Osteoblast (primary cell): Measurements from ENCODE around the gene GCH1. TPM values are rescaled to one million over a fixed set of nuclear protein-coding genes. Genes with fewer than 3 reads are reported as not detected.
A peak's percentile ranks its signal among the peaks of the same experiment; 100 is the strongest.

Experiments used
- DNase-seq: peaks from one replicate; pipeline ENCODE4 v3.0.0; 2011; ENCODE audit warnings: low spot score, mixed read lengths; ENCODE audit not compliant: insufficient read length; ENCODE audit errors: missing footprints
- H2AFZ ChIP-seq: 2 replicates; pipeline ENCODE4 v1.6.0; 2011; ENCODE audit warnings: mild to moderate bottlenecking, low read length
- H3K27ac ChIP-seq: 2 replicates; pipeline ENCODE4 v1.5.1; 2011; ENCODE audit warnings: mild to moderate bottlenecking, low read depth, low read length, moderate library complexity
- H3K27me3 ChIP-seq: 2 replicates; pipeline ENCODE4 v1.6.0; 2012; ENCODE audit warnings: mild to moderate bottlenecking, control low read depth, inconsistent platforms, low read length, moderate library complexity; ENCODE audit not compliant: insufficient read depth
- H3K36me3 ChIP-seq: 2 replicates; pipeline ENCODE4 v1.5.1; 2011; ENCODE audit warnings: mild to moderate bottlenecking, low read length, control low read depth, moderate library complexity; ENCODE audit not compliant: insufficient read depth
- H3K4me1 ChIP-seq: 2 replicates; pipeline ENCODE4 v1.5.1; 2011; ENCODE audit warnings: mild to moderate bottlenecking, low read length, control low read depth, moderate library complexity; ENCODE audit not compliant: insufficient read depth
- H3K4me2 ChIP-seq: 2 replicates; pipeline ENCODE4 v1.6.0; 2011; ENCODE audit warnings: mild to moderate bottlenecking, low read length; ENCODE audit not compliant: insufficient read depth
- H3K4me3 ChIP-seq: fragments of 200-600 bp; sonication (generic); 3 replicates; pipeline ENCODE4 v1.5.1; 2012; ENCODE audit warnings: mild to moderate bottlenecking, low read length, inconsistent platforms; ENCODE audit not compliant: insufficient read depth
- H3K79me2 ChIP-seq: 2 replicates; pipeline ENCODE4 v1.6.0; 2012; ENCODE audit warnings: mild to moderate bottlenecking, low read length, control low read depth, inconsistent platforms; ENCODE audit not compliant: insufficient read depth
- H3K9me3 ChIP-seq: 2 replicates; pipeline ENCODE4 v1.5.1; 2011; ENCODE audit warnings: low read depth, low read length, control low read depth
- H4K20me1 ChIP-seq: 2 replicates; pipeline ENCODE4 v1.6.0; 2012; ENCODE audit warnings: mild to moderate bottlenecking, low read length, control low read depth; ENCODE audit not compliant: insufficient read depth
- CTCF ChIP-seq: IDR thresholded peaks from 2 replicates; pipeline ENCODE4 v1.5.1; 2011; ENCODE audit warnings: mild to moderate bottlenecking, low read depth, low read length, moderate library complexity; ENCODE audit errors: extremely low read depth
- total RNA-seq: library from RNA; depleted of rRNA; stranded (reverse); fragments of >200 nt; gene quantifications from 2 replicates; pipeline ENCODE4 v1.2.3, GENCODE V29; 2012

The GCH1 gene
- total RNA-seq, 1 donor, result 3.3 TPM

DNA sequence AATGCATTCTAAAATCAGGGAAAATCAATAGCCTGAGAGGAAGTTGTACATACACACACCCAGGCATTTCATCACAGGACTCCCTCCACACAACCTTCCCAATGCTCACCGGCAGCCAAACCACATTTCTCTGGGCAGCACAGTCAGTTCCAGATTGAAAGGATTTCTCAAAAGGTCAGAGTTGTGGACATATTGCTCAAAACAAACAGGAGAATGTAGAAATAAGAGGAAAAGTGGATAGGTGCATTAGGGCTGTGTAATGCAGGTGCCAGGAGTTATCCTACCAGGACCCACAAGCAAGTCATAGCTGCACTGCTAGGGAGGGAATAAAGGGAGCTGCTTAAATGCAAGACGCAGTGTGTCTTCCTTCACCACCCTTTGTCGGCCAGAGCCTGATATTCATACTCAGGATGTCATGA lies 62.9 kb downstream of the GCH1 start:
- Histone ChIP-seq H3K27ac (no peak overlapping the region), H3K36me3 (no peaks in the 10 kb centered on the region), H3K4me2 (no peak overlapping the region), H3K4me3 (no peak overlapping the region), H2AFZ (no peak overlapping the region), H3K9me3 (no peaks in the 10 kb centered on the region), H3K79me2 (no peaks in the 10 kb centered on the region), H3K4me1 (no peaks in the 10 kb centered on the region), H4K20me1 (no peaks in the 10 kb centered on the region), H3K27me3 (peaks cover 6% of the 10 kb centered on the region)
- no peak for TF ChIP-seq CTCF
- DNase-seq, result peak; percentile 79

- TF ChIP-seq CTCF, result no peak
- Histone ChIP-seq H3K27me3 (peaks cover 8% of the 10 kb centered on the region), H4K20me1 (no peaks in the 10 kb centered on the region), H3K36me3 (no peaks in the 10 kb centered on the region), H3K4me2 (no peak overlapping the region), H3K9me3 (no peaks in the 10 kb centered on the region), H2AFZ (no peak overlapping the region), H3K27ac (no peak overlapping the region), H3K79me2 (no peaks in the 10 kb centered on the region), H3K4me3 (no peak overlapping the region), H3K4me1 (no peaks in the 10 kb centered on the region)
- DNase-seq, result no peak
Observed at GRCh38 chr14:54838931-54839512, 63.6 kb downstream of the GCH1 start.

GRCh38 chr14:54837508-54838149 lies 65.0 kb downstream of the GCH1 start:
- no peak for TF ChIP-seq CTCF
- Histone ChIP-seq H3K27me3 (peaks cover 18% of the 10 kb centered on the region), H4K20me1 (no peaks in the 10 kb centered on the region)

GRCh38 chr14:54836231-54836630 lies 66.4 kb downstream of the GCH1 start:
- TF ChIP-seq CTCF, result no peak
- H3K4me2 ChIP-seq, result no peak overlapping the region
- H3K27ac ChIP-seq, result no peak overlapping the region

More at GRCh38 chr14:54837508-54838149, 65.0 kb downstream of the GCH1 start:
- DNase-seq, result no peak
- no peaks in the 10 kb centered on the region for H3K4me1 ChIP-seq
- no peak overlapping the region for H3K4me3 ChIP-seq
- H3K9me3 ChIP-seq, result no peaks in the 10 kb centered on the region
- H3K27ac ChIP-seq, result no peak overlapping the region
- H3K4me2 ChIP-seq, result no peak overlapping the region
- no peaks in the 10 kb centered on the region for H3K79me2 ChIP-seq
- H3K36me3 ChIP-seq, result no peaks in the 10 kb centered on the region
- no peak overlapping the region for H2AFZ ChIP-seq

More at GRCh38 chr14:54836231-54836630, 66.4 kb downstream of the GCH1 start:
- no peaks in the 10 kb centered on the region for H3K4me1 ChIP-seq
- no peaks in the 10 kb centered on the region for H3K9me3 ChIP-seq
- H3K36me3 ChIP-seq, result no peaks in the 10 kb centered on the region
- no peaks in the 10 kb centered on the region for H4K20me1 ChIP-seq
- H3K27me3 ChIP-seq, result peaks cover 18% of the 10 kb centered on the region
- DNase-seq, result no peak
- no peak overlapping the region for H2AFZ ChIP-seq
- no peaks in the 10 kb centered on the region for H3K79me2 ChIP-seq
- H3K4me3 ChIP-seq, result no peak overlapping the region
